HG03066 (cell line): ENCODE results near the gene TMEM141.
"Not testable (repeated sequence)": the region's sequence is repeated elsewhere in the genome, so short reads cannot be mapped to it uniquely, and the experiment has no call there.

Source experiments
- ATAC-seq: cut with Tn5 transposase; IDR thresholded peaks from one replicate; pipeline ENCODE4 v1.9.1; 2021; ENCODE audit warnings: low read depth; ENCODE audit not compliant: unreplicated experiment

Gene TMEM141

GRCh38 chr9:136769710-136770191 is 21.4 kb upstream of the TMEM141 start:
- ATAC-seq: no peak

GRCh38 chr9:136771907-136772415 is 19.2 kb upstream of the TMEM141 start:
- ATAC-seq: no peak

GRCh38 chr9:136773386-136774044 is 17.6 kb upstream of the TMEM141 start:
- ATAC-seq: no peak

- ATAC-seq: no peak
Observed at GRCh38 chr9:136774416-136775045, 16.6 kb upstream of the TMEM141 start.

- no peak for ATAC-seq
Observed at GRCh38 chr9:136775191-136775590, 16.0 kb upstream of the TMEM141 start.

GRCh38 chr9:136776947-136777346 is 14.2 kb upstream of the TMEM141 start:
- no peak for ATAC-seq

- ATAC-seq: no peak
Observed at GRCh38 chr9:136777359-136777758, 13.8 kb upstream of the TMEM141 start.

- no peak for ATAC-seq
Observed at GRCh38 chr9:136779808-136780207, 11.3 kb upstream of the TMEM141 start.

- no peak for ATAC-seq
Observed at GRCh38 chr9:136782452-136782851, 8.7 kb upstream of the TMEM141 start.

GRCh38 chr9:136784249-136784996 is 6.7 kb upstream of the TMEM141 start:
- no peak for ATAC-seq

- no peak for ATAC-seq
Observed at GRCh38 chr9:136784997-136785361, 6.2 kb upstream of the TMEM141 start.

GRCh38 chr9:136785565-136786355 is 5.4 kb upstream of the TMEM141 start:
- not testable (repeated sequence) for ATAC-seq

- ATAC-seq: no peak
Observed at GRCh38 chr9:136786451-136786850, 4.7 kb upstream of the TMEM141 start.

- not testable (repeated sequence) for ATAC-seq
Observed at GRCh38 chr9:136786983-136787382, 4.2 kb upstream of the TMEM141 start.

GRCh38 chr9:136787690-136788400 is 3.3 kb upstream of the TMEM141 start:
- ATAC-seq: no peak

- not testable (repeated sequence) for ATAC-seq
Observed at GRCh38 chr9:136788644-136789522, 2.3 kb upstream of the TMEM141 start.

GRCh38 chr9:136789523-136789937 is 1.6 kb upstream of the TMEM141 start:
- no peak for ATAC-seq

- peak; percentile 20 for ATAC-seq
Observed at GRCh38 chr9:136791516-136792276, 552 bp downstream of the TMEM141 start.
